T47D (cell line): ENCODE data around the gene P2RX7.

Experiments used
- DNase-seq, 2 experiments: peaks; one replicate each; pipeline versions ENCODE4 v3.0.0 to v3.0.0-alpha.2; 2011 to 2012; ENCODE audit warnings: low read depth in 1 of 2, low spot score in 1 of 2
- JUND ChIP-seq: IDR thresholded peaks from 2 replicates; pipeline ENCODE4 v1.6.1; 2012; ENCODE audit warnings: low read depth
- in situ Hi-C: cut with HindIII; loops from 2 replicates; pipeline ENCODE4 v1.10.0; 2016; ENCODE audit warnings: low sequenced_read_pairs, low pct_unique_long_range_greater_than_20kb

The P2RX7 gene

GRCh38 chr12:121132601-121133481, at the start of gene P2RX7:
TSS of gene P2RX7 (plus strand) at chr12:121132876. CDS start at chr12:121132971, 95 bp downstream.
- in situ Hi-C loops: no loop called here
- DNase-seq: peak; percentile 42 to 75
- no peak for TF ChIP-seq JUND

- in situ Hi-C loops: no loop called here
- no peak for DNase-seq
Measured at GRCh38 chr12:121084229-121084628, 48.4 kb upstream of the P2RX7 start.

GRCh38 chr12:121085069-121085468, 47.6 kb upstream of the P2RX7 start:
- TF ChIP-seq JUND: no peak
- no peak for DNase-seq
- in situ Hi-C loops: no loop called here

More at GRCh38 chr12:121084229-121084628, 48.4 kb upstream of the P2RX7 start:
- no peak for TF ChIP-seq JUND

GRCh38 chr12:121085506-121086353, 46.9 kb upstream of the P2RX7 start:
- in situ Hi-C loops: no loop called here

GRCh38 chr12:121086781-121087295, 45.8 kb upstream of the P2RX7 start:
- no peak for TF ChIP-seq JUND
- in situ Hi-C loops: no loop called here

More at GRCh38 chr12:121085506-121086353, 46.9 kb upstream of the P2RX7 start:
- DNase-seq: no peak
- TF ChIP-seq JUND: no peak

GRCh38 chr12:121087467-121088194, 45.0 kb upstream of the P2RX7 start:
- in situ Hi-C loops: no loop called here
- DNase-seq: no peak
- no peak for TF ChIP-seq JUND

More at GRCh38 chr12:121086781-121087295, 45.8 kb upstream of the P2RX7 start:
- DNase-seq: no peak

GRCh38 chr12:121088195-121088585, 44.5 kb upstream of the P2RX7 start:
- no peak for TF ChIP-seq JUND
- no peak for DNase-seq
- in situ Hi-C loops: no loop called here

GRCh38 chr12:121089031-121089812, 43.5 kb upstream of the P2RX7 start:
- in situ Hi-C loops: no loop called here
- TF ChIP-seq JUND: no peak
- DNase-seq: peak in 1 of 2 experiments; percentile 27

GRCh38 chr12:121089813-121090430, 42.8 kb upstream of the P2RX7 start:
- TF ChIP-seq JUND: no peak
- no peak for DNase-seq
- in situ Hi-C loops: no loop called here

GRCh38 chr12:121090586-121091514, 41.8 kb upstream of the P2RX7 start:
- no peak for DNase-seq
- TF ChIP-seq JUND: no peak
- in situ Hi-C loops: no loop called here
